Globus pallidus (tissue), 1 donor: ENCODE results near the gene CD28.
"Not testable (repeated sequence)": the region's sequence is repeated elsewhere in the genome, so short reads cannot be mapped to it uniquely, and the experiment has no call there.

Experiments used
- DNase-seq: peaks from one replicate; pipeline ENCODE4 v3.0.0-alpha.2; 2015; ENCODE audit warnings: low spot score

The CD28 gene

GRCh38 chr2:203748331-203749126 is 42.1 kb downstream of the CD28 start:
- no peak for DNase-seq

GRCh38 chr2:203750346-203751068 is 44.1 kb downstream of the CD28 start:
- no peak for DNase-seq

GRCh38 chr2:203751685-203752271 is 45.3 kb downstream of the CD28 start:
- no peak for DNase-seq

- DNase-seq: no peak
Observed at GRCh38 chr2:203756161-203756560, 49.7 kb downstream of the CD28 start.

GRCh38 chr2:203758841-203759689 is 52.6 kb downstream of the CD28 start:
- no peak for DNase-seq

GRCh38 chr2:203759690-203760365 is 53.4 kb downstream of the CD28 start:
- no peak for DNase-seq

GRCh38 chr2:203761121-203761520 is 54.7 kb downstream of the CD28 start:
- DNase-seq: no peak

GRCh38 chr2:203763241-203763937 is 57.0 kb downstream of the CD28 start:
- no peak for DNase-seq

- DNase-seq: no peak
Observed at GRCh38 chr2:203763938-203764664, 57.7 kb downstream of the CD28 start.

- no peak for DNase-seq
Observed at GRCh38 chr2:203772456-203773165, 66.2 kb downstream of the CD28 start.

GRCh38 chr2:203774760-203775159 is 68.3 kb downstream of the CD28 start:
- no peak for DNase-seq

GRCh38 chr2:203775684-203776083 is 69.2 kb downstream of the CD28 start:
- DNase-seq: no peak

- DNase-seq: no peak
Observed at GRCh38 chr2:203777030-203777429, 70.6 kb downstream of the CD28 start.

GRCh38 chr2:203779477-203780073 is 73.1 kb downstream of the CD28 start:
- DNase-seq: not testable (repeated sequence)

- DNase-seq: no peak
Observed at GRCh38 chr2:203780231-203780630, 73.8 kb downstream of the CD28 start.

- no peak for DNase-seq
Observed at GRCh38 chr2:203781151-203781550, 74.7 kb downstream of the CD28 start.

GRCh38 chr2:203782262-203782976 is 76.0 kb downstream of the CD28 start:
- peak; percentile 57 for DNase-seq

GRCh38 chr2:203783496-203784203 is 77.2 kb downstream of the CD28 start:
- DNase-seq: no peak
